Chondrocyte (in vitro differentiated cells): ENCODE data around the gene OR2T11. TPM values are rescaled to one million over a fixed set of nuclear protein-coding genes. Genes with fewer than 3 reads are reported as not detected.
"Not testable (repeated sequence)": the region's sequence is repeated elsewhere in the genome, so short reads cannot be mapped to it uniquely, and the experiment has no call there.

Experiments
- DNase-seq: peaks from one replicate; pipeline ENCODE4 v3.0.0; 2021; ENCODE audit warnings: mixed read lengths, low spot score
- H3K27ac Mint-ChIP-seq: one replicate; pipeline ENCODE4 v1.8.0; 2021; ENCODE audit warnings: mild to moderate bottlenecking, moderate library complexity, mixed read lengths; ENCODE audit not compliant: unreplicated experiment
- H3K27me3 Mint-ChIP-seq: 2 replicates; pipeline ENCODE4 v1.8.0; 2021; ENCODE audit warnings: low read depth, mixed read lengths
- H3K36me3 Mint-ChIP-seq: 2 replicates; pipeline ENCODE4 v1.8.0; 2021; ENCODE audit warnings: low read depth, mixed read lengths
- H3K4me1 Mint-ChIP-seq: 2 replicates; pipeline ENCODE4 v1.8.0; 2021; ENCODE audit warnings: low read depth, mild to moderate bottlenecking, mixed read lengths
- H3K4me3 Mint-ChIP-seq: one replicate; pipeline ENCODE4 v1.8.0; 2021; ENCODE audit warnings: mild to moderate bottlenecking, moderate library complexity, mixed read lengths; ENCODE audit not compliant: unreplicated experiment
- H3K9me3 Mint-ChIP-seq: 2 replicates; pipeline ENCODE4 v1.8.0; 2021; ENCODE audit warnings: low read depth, mixed read lengths
- CTCF ChIP-seq: fragments of 200-600 bp; sonication (generic); IDR thresholded peaks from 2 replicates; pipeline ENCODE4 v1.5.0; 2021; ENCODE audit warnings: antibody characterized with exemption, mild to moderate bottlenecking, moderate library complexity
- total RNA-seq: library from RNA; stranded (reverse); gene quantifications from 3 replicates; pipeline ENCODE4 v1.2.1, GENCODE V29; 2021

The OR2T11 gene
- total RNA-seq, 1 donor from 2014 or later = not detected

GRCh38 chr1:248589334-248589733 is 45.6 kb downstream of the OR2T11 start:
- no peak overlapping the region for H3K27ac Mint-ChIP-seq
- H3K27me3 Mint-ChIP-seq = no peaks in the 10 kb centered on the region
- no peak overlapping the region for H3K4me3 Mint-ChIP-seq
- TF ChIP-seq CTCF = no peak
- H3K9me3 Mint-ChIP-seq = peaks cover 47% of the 10 kb centered on the region
- no peak for DNase-seq
- no peaks in the 10 kb centered on the region for H3K36me3 Mint-ChIP-seq
- no peaks in the 10 kb centered on the region for H3K4me1 Mint-ChIP-seq

GRCh38 chr1:248585266-248585665 is 49.6 kb downstream of the OR2T11 start:
- TF ChIP-seq CTCF = no peak
- H3K36me3 Mint-ChIP-seq = no peaks in the 10 kb centered on the region
- no peak overlapping the region for H3K27ac Mint-ChIP-seq
- peaks cover 41% of the 10 kb centered on the region for H3K9me3 Mint-ChIP-seq
- no peak overlapping the region for H3K4me3 Mint-ChIP-seq
- no peaks in the 10 kb centered on the region for H3K4me1 Mint-ChIP-seq
- DNase-seq = no peak
- H3K27me3 Mint-ChIP-seq = no peaks in the 10 kb centered on the region

GRCh38 chr1:248576260-248576980 is 58.5 kb downstream of the OR2T11 start:
- Mint-ChIP-seq H3K36me3 (no peaks in the 10 kb centered on the region), H3K4me1 (no peaks in the 10 kb centered on the region), H3K27ac (no peak overlapping the region), H3K4me3 (no peak overlapping the region), H3K27me3 (no peaks in the 10 kb centered on the region), H3K9me3 (peaks cover 38% of the 10 kb centered on the region)
- no peak for DNase-seq
- no peak for TF ChIP-seq CTCF

GRCh38 chr1:248574657-248575056 is 60.2 kb downstream of the OR2T11 start, which contains the start of gene OR2T34:
Gene OR2T34, minus strand, starts transcription at chr1:248574757. Its CDS starts 0 bp downstream, at chr1:248574757.
- peaks cover 27% of the 10 kb centered on the region for H3K9me3 Mint-ChIP-seq
- not testable (repeated sequence) for H3K27ac Mint-ChIP-seq, H3K4me1 Mint-ChIP-seq

GRCh38 chr1:248573856-248574255 is 61.0 kb downstream of the OR2T11 start:
- H3K27ac Mint-ChIP-seq, DNase-seq, H3K4me1 Mint-ChIP-seq, H3K27me3 Mint-ChIP-seq, H3K4me3 Mint-ChIP-seq, H3K36me3 Mint-ChIP-seq: not testable (repeated sequence)
- peaks cover 21% of the 10 kb centered on the region for H3K9me3 Mint-ChIP-seq

More at GRCh38 chr1:248574657-248575056, 60.2 kb downstream of the OR2T11 start, which contains the start of gene OR2T34:
- not testable (repeated sequence) for H3K4me3 Mint-ChIP-seq, H3K36me3 Mint-ChIP-seq, H3K27me3 Mint-ChIP-seq, DNase-seq

Other genes starting within 250 kb of the OR2T11 start
- not detected in 3 replicates for gene OR2T1, start 232.0 kb downstream of the OR2T11 start, total RNA-seq
- gene OR2T2, start 189.5 kb downstream of the OR2T11 start, total RNA-seq = not detected in 3 replicates
- not detected in 3 replicates for gene OR2T3, start 161.7 kb downstream of the OR2T11 start, total RNA-seq
- gene OR2T5, start 146.5 kb downstream of the OR2T11 start, total RNA-seq = not detected in 3 replicates
- not detected in 3 replicates for gene OR2G6, start 127.0 kb downstream of the OR2T11 start, total RNA-seq
- gene OR2T29, start 72.3 kb downstream of the OR2T11 start, total RNA-seq = not detected in 3 replicates
- gene OR2T34, start 60.3 kb downstream of the OR2T11 start, total RNA-seq = not detected in 3 replicates
- gene OR2T10, start 37.4 kb downstream of the OR2T11 start, total RNA-seq = not detected in 3 replicates
- gene OR2T35, start 10.2 kb upstream of the OR2T11 start, total RNA-seq = not detected in 3 replicates
- not detected in 3 replicates for gene OR2T27, start 20.4 kb upstream of the OR2T11 start, total RNA-seq
- not detected in 3 replicates for gene OR14I1, start 67.7 kb upstream of the OR2T11 start, total RNA-seq
- gene LYPD8, start 120.7 kb upstream of the OR2T11 start, total RNA-seq = not detected in 3 replicates
- 30.1 to 33.9 TPM (median 30.8 TPM) in 3 replicates for gene SH3BP5L, start 190.8 kb upstream of the OR2T11 start, total RNA-seq
- gene ZNF672, start 203.1 kb upstream of the OR2T11 start, total RNA-seq = 17.1 to 20.2 TPM (median 19.8 TPM) in 3 replicates
- 20.7 to 36.4 TPM (median 21.6 TPM) in 3 replicates for gene ZNF692, start 224.0 kb upstream of the OR2T11 start, total RNA-seq